SK-N-SH (cell line): ENCODE results near the gene TNIP3. TPM values are rescaled to one million over a fixed set of nuclear protein-coding genes. Genes with fewer than 3 reads are reported as not detected.

ENCODE experiments used
- CTCF ChIA-PET: fragments of 300-600, 350-600 bp; formaldehyde crosslinking; extraction: SDS; loops from one replicate; lab custom pipeline; 2021; lab: Yijun Ruan, JAX
- POLR2A ChIA-PET: fragments of 350-600 bp; sonication (Branson Sonifier 250); formaldehyde crosslinking; extraction: SDS; loops from one replicate; lab custom pipeline; 2020; ENCODE audit warnings: antibody characterized with exemption, inconsistent platforms; lab: Yijun Ruan, JAX
- DNase-seq: peaks from one replicate; pipeline ENCODE4 v3.0.0; 2012
- H2AFZ ChIP-seq: fragments of 200-600 bp; sonication (generic); 2 replicates; pipeline ENCODE4 v1.8.1; 2016; ENCODE audit warnings: antibody characterized with exemption, mild to moderate bottlenecking, low read depth
- H3F3A ChIP-seq: fragments of 200-600 bp; sonication (generic); replicated peaks from 2 replicates; pipeline ENCODE3; 2016; ENCODE audit warnings: antibody characterized with exemption, mild to moderate bottlenecking; ENCODE audit not compliant: insufficient read depth
- H3K27ac ChIP-seq, 2 experiments: fragments of 200-500 bp in 1 of 2; fragments of 200-600 bp in 1 of 2; sonication (Bioruptor generic) in 1 of 2; sonication (generic), shearing (Covaris generic) in 1 of 2; 2 replicates each; pipeline versions ENCODE4 v1.5.1 to v1.6.1; 2014 to 2016; ENCODE audit warnings: low read depth in 2 of 2, inconsistent platforms in 1 of 2, low read length in 1 of 2, mild to moderate bottlenecking in 1 of 2, mixed read lengths in 1 of 2
- H3K27me3 ChIP-seq: fragments of 200-600 bp; sonication (generic), shearing (Covaris generic); 2 replicates; pipeline ENCODE4 v1.6.1; 2016; ENCODE audit warnings: mixed run types; ENCODE audit not compliant: insufficient read depth
- H3K36me3 ChIP-seq, 2 experiments: fragments of 200-500 bp in 1 of 2; fragments of 200-600 bp in 1 of 2; sonication (Bioruptor generic) in 1 of 2; sonication (generic) in 1 of 2; replicated peaks in 1 of 2; 2 replicates each; pipeline versions ENCODE3 to v1.5.1; 2014 to 2016; ENCODE audit warnings: low read length in 1 of 2, mild to moderate bottlenecking in 1 of 2; ENCODE audit not compliant: insufficient read depth in 2 of 2, control insufficient read depth in 1 of 2
- H3K4me1 ChIP-seq, 2 experiments: fragments of 200-500 bp in 1 of 2; fragments of 200-600 bp in 1 of 2; sonication (Bioruptor generic) in 1 of 2; sonication (generic), shearing (Covaris generic) in 1 of 2; 2 replicates each; pipeline versions ENCODE4 v1.5.1 to v1.6.1; 2014 to 2016; ENCODE audit warnings: low read depth in 1 of 2, low read length in 1 of 2, mixed run types in 1 of 2; ENCODE audit not compliant: insufficient read depth in 2 of 2, control insufficient read depth in 1 of 2
- H3K4me2 ChIP-seq: fragments of 200-600 bp; sonication (generic), shearing (Covaris generic); 2 replicates; pipeline ENCODE4 v1.6.1; 2017; ENCODE audit warnings: mixed run types
- H3K4me3 ChIP-seq, 2 experiments: fragments of 200-500 bp in 1 of 2; fragments of 200-600 bp in 1 of 2; sonication (Bioruptor generic) in 1 of 2; sonication (generic), shearing (Covaris generic) in 1 of 2; 2 replicates each; pipeline versions ENCODE4 v1.5.1 to v1.8.1; 2014 to 2016; ENCODE audit warnings: low read depth in 2 of 2, inconsistent platforms in 1 of 2, low read length in 1 of 2, mild to moderate bottlenecking in 1 of 2, mixed read lengths in 1 of 2, moderate library complexity in 1 of 2
- H3K79me2 ChIP-seq: fragments of 200-600 bp; sonication (generic); 2 replicates; pipeline ENCODE4 v1.8.1; 2017; ENCODE audit warnings: mild to moderate bottlenecking; ENCODE audit not compliant: insufficient read depth
- H3K9ac ChIP-seq: fragments of 200-600 bp; sonication (generic); 2 replicates; pipeline ENCODE4 v1.6.1; 2017; ENCODE audit warnings: mixed run types
- H3K9me2 ChIP-seq: fragments of 200-600 bp; sonication (generic); 2 replicates; pipeline ENCODE4 v1.6.1; 2017; ENCODE audit warnings: mixed run types
- H3K9me3 ChIP-seq: fragments of 200-600 bp; sonication (generic); 2 replicates; pipeline ENCODE4 v1.6.1; 2017; ENCODE audit warnings: mixed run types, mild to moderate bottlenecking, moderate library complexity
- H4K20me1 ChIP-seq: fragments of 200-600 bp; sonication (generic); 2 replicates; pipeline ENCODE4 v1.6.1; 2017; ENCODE audit warnings: mild to moderate bottlenecking, mixed run types; ENCODE audit not compliant: insufficient read depth
- CTCF ChIP-seq: fragments of 200-600 bp; sonication (generic); IDR thresholded peaks from 2 replicates; pipeline ENCODE4 v1.6.1; 2017; ENCODE audit warnings: antibody characterized with exemption, mild to moderate bottlenecking, moderate library complexity
- IRF3 ChIP-seq: fragments of 150-350 bp; IDR thresholded peaks from 2 replicates; pipeline ENCODE4 v1.6.1; 2016; ENCODE audit warnings: mild to moderate bottlenecking, low read depth, low read length
- NRF1 ChIP-seq: IDR thresholded peaks from 2 replicates; pipeline ENCODE4 v1.6.1; 2012; ENCODE audit warnings: low read depth, mild to moderate bottlenecking, low read length
- SMC3 ChIP-seq: IDR thresholded peaks from 2 replicates; pipeline ENCODE4 v1.6.1; 2012; ENCODE audit warnings: low read depth, low read length, improper control_type of control experiment
- TAF1 ChIP-seq: IDR thresholded peaks from 2 replicates; pipeline ENCODE4 v1.6.1; 2012; ENCODE audit warnings: low read depth, mild to moderate bottlenecking, low read length, moderate library complexity, borderline replicate concordance
- YY1 ChIP-seq: IDR thresholded peaks from 2 replicates; pipeline ENCODE4 v1.4.0; 2012; ENCODE audit warnings: low read depth, mild to moderate bottlenecking
- WGBS: methylation state at CpG from one replicate; pipeline ENCODE4 v1.1.6; 2017; ENCODE audit warnings: low lambda C conversion rate; 5-methylcytosine and 5-hydroxymethylcytosine counted together
- polyA plus RNA-seq, 3 experiments: library from polyadenylated mRNA; depleted of rRNA; stranded (reverse); fragments of >200 nt; gene quantifications; 2 replicates each; pipeline ENCODE4 v1.2.3, GENCODE V29; 2012
- TF ChIP-seq, protein P1 (sequence below): IDR thresholded peaks from 2 replicates; pipeline ENCODE4 v1.4.0; 2012; ENCODE audit warnings: low read depth

The TNIP3 gene
- polyA plus RNA-seq, 1 of the 3 experiments (the other 2 are of a cell fraction): 0.15 TPM

GRCh38 chr4:121166976-121167375 lies 2.9 kb upstream of the TNIP3 start:
- no peaks in the 10 kb centered on the region for H3K4me1 ChIP-seq
- ChIA-PET POLR2A (no interaction called here), CTCF (interaction anchor here (1.2 to 2.9 kb wide), 2 partner anchors 17 to 26 kb away, joined by 3 to 13 read pairs; no protein-coding TSS in a partner anchor)
- H3F3A ChIP-seq: no peaks in the 10 kb centered on the region
- H3K9ac ChIP-seq: no peak overlapping the region
- H2AFZ ChIP-seq: no peak overlapping the region
- H3K27me3 ChIP-seq: peaks cover 4% of the 10 kb centered on the region; the same call in 1 of the 2 replicates
- no peaks in the 10 kb centered on the region for H3K79me2 ChIP-seq
- H3K9me3 ChIP-seq: no peaks in the 10 kb centered on the region
- TF ChIP-seq YY1: no peak
- no peaks in the 10 kb centered on the region for H3K36me3 ChIP-seq
- no peak overlapping the region for H3K4me2 ChIP-seq
- H4K20me1 ChIP-seq: no peaks in the 10 kb centered on the region
- no peak overlapping the region for H3K4me3 ChIP-seq
- no peaks in the 10 kb centered on the region for H3K9me2 ChIP-seq
- DNase-seq: no peak
- H3K27ac ChIP-seq: no peak overlapping the region

DNA sequence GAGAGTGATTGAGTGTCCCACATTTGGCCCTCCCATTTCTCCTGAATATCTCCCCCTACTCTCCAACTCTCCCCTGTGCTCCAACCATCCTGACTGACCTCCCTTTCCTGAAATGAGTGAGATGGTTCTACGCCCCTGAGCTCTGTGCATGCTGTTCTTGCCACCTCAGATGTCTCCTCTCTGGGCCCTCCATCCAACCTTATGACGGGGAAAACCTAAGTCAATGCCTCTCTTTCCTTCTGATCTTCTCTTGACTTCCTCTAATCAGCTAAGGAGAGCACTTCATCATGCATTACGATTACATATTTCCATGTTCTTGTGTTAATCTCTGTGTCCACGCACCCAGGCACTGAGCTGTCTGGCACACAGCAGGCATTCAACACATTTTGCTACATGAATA lies 1.1 kb upstream of the TNIP3 start:
- no peaks in the 10 kb centered on the region for H3K4me1 ChIP-seq
- H3K4me3 ChIP-seq: no peak overlapping the region
- no peaks in the 10 kb centered on the region for H4K20me1 ChIP-seq
- no peak overlapping the region for H3K27ac ChIP-seq
- CTCF ChIA-PET: interaction anchor here (1.9 kb wide), 1 partner anchor 27 kb away, joined by 6 read pairs; no protein-coding TSS in a partner anchor
- H3K79me2 ChIP-seq: no peaks in the 10 kb centered on the region
- no peak overlapping the region for H3K9ac ChIP-seq
- H3K9me3 ChIP-seq: no peaks in the 10 kb centered on the region
- TF ChIP-seq CTCF: no peak
- no peak for TF ChIP-seq TAF1
- TF ChIP-seq SMC3: no peak
- TF ChIP-seq NRF1: no peak
- TF ChIP-seq, all 33 proteins: peak for 0
- Histone ChIP-seq H3K36me3 (no peaks in the 10 kb centered on the region), H3K27me3 (no peaks in the 10 kb centered on the region), H3F3A (no peaks in the 10 kb centered on the region), H3K4me2 (no peak overlapping the region), H2AFZ (no peak overlapping the region), H3K9me2 (no peaks in the 10 kb centered on the region)
- POLR2A ChIA-PET: no interaction called here
- no peak for DNase-seq
- 69% methylated on average over 4 of the region's 4 CpGs for WGBS

- H3K36me3 ChIP-seq: no peaks in the 10 kb centered on the region
- H3K9me3 ChIP-seq: no peaks in the 10 kb centered on the region
- peak overlapping the region; percentile 51 to 65 for H3K4me3 ChIP-seq
- ChIA-PET CTCF (interaction anchor here (2.8 kb wide), 1 partner anchor 35 kb away, joined by 11 read pairs; no protein-coding TSS in a partner anchor), POLR2A (no interaction called here)
- H3K4me1 ChIP-seq: peaks cover 5 to 9% of the 10 kb centered on the region in 2 experiments; a peak in 2 of 4 replicates
- H3K27ac ChIP-seq: peak overlapping the region in 1 of 2 experiments; percentile 46; a peak in 1 of 4 replicates
- no peaks in the 10 kb centered on the region for H3K79me2 ChIP-seq
- WGBS: 5% methylated on average over 32 of the region's 32 CpGs
- no peaks in the 10 kb centered on the region for H4K20me1 ChIP-seq
- peak overlapping the region; percentile 27; the same call in 1 of the 2 replicates for H3K9ac ChIP-seq
- H3K4me2 ChIP-seq: peak overlapping the region; percentile 84
- H3K27me3 ChIP-seq: no peaks in the 10 kb centered on the region
- H3K9me2 ChIP-seq: no peaks in the 10 kb centered on the region
- peaks cover 4% of the 10 kb centered on the region for H3F3A ChIP-seq
- peak; percentile 39 for DNase-seq
- TF ChIP-seq IRF3 (no peak), NRF1 (no peak), TAF1 (peak; percentile 8; the same call in 1 of the 2 replicates)
- TF ChIP-seq, protein P1, sequence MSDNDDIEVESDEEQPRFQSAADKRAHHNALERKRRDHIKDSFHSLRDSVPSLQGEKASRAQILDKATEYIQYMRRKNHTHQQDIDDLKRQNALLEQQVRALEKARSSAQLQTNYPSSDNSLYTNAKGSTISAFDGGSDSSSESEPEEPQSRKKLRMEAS: 0 out of 2 replicates have a peak, but pooled peaks have one; percentile 45
- TF ChIP-seq, all 33 proteins: peak for 2
- peak overlapping the region; percentile 94 for H2AFZ ChIP-seq
Observed at GRCh38 chr4:121156822-121157769, 7.0 kb downstream of the TNIP3 start.
